Measurements from ENCODE around the gene MELTF. TPM values are rescaled to one million over a fixed set of nuclear protein-coding genes. Genes with fewer than 3 reads are reported as not detected.

MELTF gene
- total and polyA plus RNA-seq, 2 of the 13 experiments (the other 11 are each of a cell fraction or from before 2014, with no cell fraction given), result 3.2 to 7.5 TPM

DNA sequence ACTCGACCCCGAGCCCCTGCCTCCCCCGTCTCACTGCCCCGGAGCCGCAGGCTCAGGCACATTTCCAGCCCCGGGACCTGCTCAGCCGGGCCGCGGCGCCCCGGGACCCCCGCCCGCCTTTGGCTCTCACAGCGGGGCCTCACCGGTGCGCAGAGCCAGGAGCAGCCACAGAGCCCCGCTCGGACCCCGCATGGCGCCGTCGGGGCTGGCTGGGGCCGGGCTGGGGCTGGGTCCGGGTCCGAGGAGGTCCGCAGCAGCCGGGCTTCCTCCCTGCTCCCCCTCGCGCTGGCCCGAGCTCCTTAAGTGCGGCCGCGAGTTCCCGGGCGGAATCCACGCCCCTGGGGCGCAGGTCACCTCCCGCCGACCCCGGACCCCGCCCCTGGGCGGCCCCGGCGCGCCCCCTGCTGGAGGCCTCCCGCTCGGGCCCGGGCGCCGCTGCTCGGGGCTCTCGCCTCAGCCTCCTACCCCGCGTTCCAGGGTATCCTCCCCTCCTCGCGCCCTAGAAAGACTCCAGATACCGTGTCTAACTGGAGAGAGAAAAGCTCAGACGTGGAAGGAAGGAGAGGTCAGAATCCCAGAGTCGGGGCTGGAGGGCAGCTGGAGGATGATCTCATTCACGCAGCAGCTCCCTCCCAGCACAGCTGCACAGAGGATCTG is at the start of gene MELTF (continued):
- TF ChIP-seq AFF4 (CRISPR knock-in tag; IDR thresholded peaks at IDR 0.05) (no peak), ZNF768 (CRISPR knock-in tag; IDR thresholded peaks at IDR 0.05) (no peak), ZNF547 (CRISPR knock-in tag; IDR thresholded peaks at IDR 0.05) (0 out of 2 replicates have a peak, but pooled peaks have one; percentile 62), BRCA1 (CRISPR knock-in tag; IDR thresholded peaks at IDR 0.05) (no peak), SALL1 (CRISPR knock-in tag; IDR thresholded peaks at IDR 0.05) (peak; percentile 27; the same call in 1 of the 2 replicates), SMARCC2 (IDR thresholded peaks at IDR 0.05) (no peak), HDAC6 (IDR thresholded peaks at IDR 0.05; ENCODE audit: low read depth, low read length) (no peak), NR1H2 (CRISPR knock-in tag; IDR thresholded peaks at IDR 0.05; ENCODE audit: borderline replicate concordance, low read depth) (no peak), HMG20A (CRISPR knock-in tag; IDR thresholded peaks at IDR 0.05; ENCODE audit: borderline replicate concordance) (no peak), MTA3 (CRISPR knock-in tag; IDR thresholded peaks at IDR 0.05) (no peak), ZNF773 (CRISPR knock-in tag; IDR thresholded peaks at IDR 0.05; ENCODE audit: borderline replicate concordance) (no peak), SOX13 (IDR thresholded peaks at IDR 0.05) (no peak), SOX13 (CRISPR knock-in tag; conservative IDR thresholded peaks at IDR 0.05 in 1 of 2, IDR thresholded peaks at IDR 0.05 in 1 of 2) (0 out of 4 replicates have a peak, but pooled peaks of 1 of the 2 experiments have one; percentile 23), ZNF776 (CRISPR knock-in tag; IDR thresholded peaks at IDR 0.05) (peak; percentile 8; the same call in 1 of the 2 replicates)
- TF ChIP-seq, protein P1, sequence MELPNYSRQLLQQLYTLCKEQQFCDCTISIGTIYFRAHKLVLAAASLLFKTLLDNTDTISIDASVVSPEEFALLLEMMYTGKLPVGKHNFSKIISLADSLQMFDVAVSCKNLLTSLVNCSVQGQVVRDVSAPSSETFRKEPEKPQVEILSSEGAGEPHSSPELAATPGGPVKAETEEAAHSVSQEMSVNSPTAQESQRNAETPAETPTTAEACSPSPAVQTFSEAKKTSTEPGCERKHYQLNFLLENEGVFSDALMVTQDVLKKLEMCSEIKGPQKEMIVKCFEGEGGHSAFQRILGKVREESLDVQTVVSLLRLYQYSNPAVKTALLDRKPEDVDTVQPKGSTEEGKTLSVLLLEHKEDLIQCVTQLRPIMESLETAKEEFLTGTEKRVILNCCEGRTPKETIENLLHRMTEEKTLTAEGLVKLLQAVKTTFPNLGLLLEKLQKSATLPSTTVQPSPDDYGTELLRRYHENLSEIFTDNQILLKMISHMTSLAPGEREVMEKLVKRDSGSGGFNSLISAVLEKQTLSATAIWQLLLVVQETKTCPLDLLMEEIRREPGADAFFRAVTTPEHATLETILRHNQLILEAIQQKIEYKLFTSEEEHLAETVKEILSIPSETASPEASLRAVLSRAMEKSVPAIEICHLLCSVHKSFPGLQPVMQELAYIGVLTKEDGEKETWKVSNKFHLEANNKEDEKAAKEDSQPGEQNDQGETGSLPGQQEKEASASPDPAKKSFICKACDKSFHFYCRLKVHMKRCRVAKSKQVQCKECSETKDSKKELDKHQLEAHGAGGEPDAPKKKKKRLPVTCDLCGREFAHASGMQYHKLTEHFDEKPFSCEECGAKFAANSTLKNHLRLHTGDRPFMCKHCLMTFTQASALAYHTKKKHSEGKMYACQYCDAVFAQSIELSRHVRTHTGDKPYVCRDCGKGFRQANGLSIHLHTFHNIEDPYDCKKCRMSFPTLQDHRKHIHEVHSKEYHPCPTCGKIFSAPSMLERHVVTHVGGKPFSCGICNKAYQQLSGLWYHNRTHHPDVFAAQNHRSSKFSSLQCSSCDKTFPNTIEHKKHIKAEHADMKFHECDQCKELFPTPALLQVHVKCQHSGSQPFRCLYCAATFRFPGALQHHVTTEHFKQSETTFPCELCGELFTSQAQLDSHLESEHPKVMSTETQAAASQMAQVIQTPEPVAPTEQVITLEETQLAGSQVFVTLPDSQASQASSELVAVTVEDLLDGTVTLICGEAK (IDR thresholded peaks at IDR 0.05), result no peak
- TF ChIP-seq, protein P1 (CRISPR knock-in tag; IDR thresholded peaks at IDR 0.05), result no peak

Data from HepG2 (cell line).